Neural progenitor cell (in vitro differentiated cells): ENCODE measurements around the gene PDILT. TPM values are rescaled to one million over a fixed set of nuclear protein-coding genes. Genes with fewer than 3 reads are reported as not detected.

ENCODE experiments used
- DNase-seq: peaks from one replicate; pipeline ENCODE4 v3.0.0-alpha.2; 2016; ENCODE audit warnings: low spot score
- H2AFZ ChIP-seq: fragments of 200-600 bp; sonication (generic); replicated peaks from 2 replicates; pipeline ENCODE4 v1.6.1; 2016; ENCODE audit warnings: antibody characterized with exemption
- H3F3A ChIP-seq: fragments of 200-600 bp; sonication (generic); 2 replicates; pipeline ENCODE4 v1.6.1; 2016; ENCODE audit warnings: antibody characterized with exemption, low read depth
- H3K27ac ChIP-seq: fragments of 200-600 bp; sonication (generic); 2 replicates; pipeline ENCODE4 v1.5.1; 2016; ENCODE audit warnings: mild to moderate bottlenecking
- H3K27me3 ChIP-seq: fragments of 200-600 bp; sonication (generic); 2 replicates; pipeline ENCODE4 v1.6.1; 2016; ENCODE audit warnings: mild to moderate bottlenecking, moderate library complexity
- H3K36me3 ChIP-seq: fragments of 200-600 bp; sonication (generic); 2 replicates; pipeline ENCODE4 v1.5.1; 2016
- H3K4me1 ChIP-seq: fragments of 200-600 bp; sonication (generic); 2 replicates; pipeline ENCODE4 v1.6.1; 2016; ENCODE audit warnings: mixed run types
- H3K4me2 ChIP-seq: fragments of 200-600 bp; sonication (generic); 2 replicates; pipeline ENCODE4 v1.6.1; 2016
- H3K4me3 ChIP-seq: fragments of 200-600 bp; sonication (generic); 2 replicates; pipeline ENCODE4 v1.5.1; 2016
- H3K79me2 ChIP-seq: fragments of 200-600 bp; sonication (generic); 2 replicates; pipeline ENCODE4 v1.6.1; 2016; ENCODE audit warnings: low read depth
- H3K9ac ChIP-seq: fragments of 200-600 bp; sonication (generic); 2 replicates; pipeline ENCODE4 v1.6.1; 2016
- H3K9me3 ChIP-seq: fragments of 200-600 bp; sonication (generic); 2 replicates; pipeline ENCODE4 v1.5.1; 2016; ENCODE audit warnings: low read depth
- H4K20me1 ChIP-seq: fragments of 200-600 bp; sonication (generic); 2 replicates; pipeline ENCODE4 v1.6.1; 2016; ENCODE audit warnings: low read depth
- H3K27ac Mint-ChIP-seq: 3 replicates; pipeline ENCODE4 v1.8.0; 2021; ENCODE audit warnings: mixed read lengths
- H3K27me3 Mint-ChIP-seq: 2 replicates; pipeline ENCODE4 v1.8.0; 2022; ENCODE audit warnings: low read depth, mild to moderate bottlenecking, inconsistent platforms, moderate library complexity, mixed read lengths; ENCODE audit not compliant: insufficient read depth
- H3K36me3 Mint-ChIP-seq: 3 replicates; pipeline ENCODE4 v1.8.0; 2021; ENCODE audit warnings: mixed read lengths
- H3K4me1 Mint-ChIP-seq: 3 replicates; pipeline ENCODE4 v1.8.0; 2021; ENCODE audit warnings: mixed read lengths
- H3K4me3 Mint-ChIP-seq: 3 replicates; pipeline ENCODE4 v1.8.0; 2021; ENCODE audit warnings: mild to moderate bottlenecking, moderate library complexity, mixed read lengths
- H3K9me3 Mint-ChIP-seq: 3 replicates; pipeline ENCODE4 v1.8.0; 2020; ENCODE audit warnings: mixed read lengths
- CTCF ChIP-seq: fragments of 200-600 bp; sonication (generic); IDR thresholded peaks from 2 replicates; pipeline ENCODE4 v1.5.1; 2017; ENCODE audit warnings: antibody characterized with exemption, mild to moderate bottlenecking
- EZH2 ChIP-seq: fragments of 200-600 bp; sonication (generic); IDR thresholded peaks from 2 replicates; pipeline ENCODE4 v1.6.1; 2017; ENCODE audit warnings: antibody characterized with exemption, mild to moderate bottlenecking, moderate library complexity
- EZH2phosphoT487 ChIP-seq: fragments of 200-600 bp; sonication (generic); IDR thresholded peaks from 2 replicates; pipeline ENCODE4 v1.6.1; 2017; ENCODE audit warnings: antibody characterized with exemption
- total RNA-seq: library from RNA; depleted of rRNA; stranded (reverse); fragments of >200 nt; gene quantifications from 2 replicates; pipeline ENCODE4 v1.2.3, GENCODE V29; 2015; ENCODE audit warnings: low replicate concordance

Gene PDILT
- total RNA-seq, 1 donor from 2014 or later = not detected

GRCh38 chr16:20415541-20415940, 11.0 kb upstream of the PDILT start:
- no peaks in the 10 kb centered on the region for H4K20me1 ChIP-seq
- Mint-ChIP-seq H3K9me3 (no peaks in the 10 kb centered on the region), H3K27ac (no peak overlapping the region), H3K36me3 (no peaks in the 10 kb centered on the region), H3K4me1 (no peaks in the 10 kb centered on the region), H3K27me3 (no peaks in the 10 kb centered on the region), H3K4me3 (no peak overlapping the region)
- no peak overlapping the region for H3K4me3 ChIP-seq
- no peak overlapping the region for H3K4me2 ChIP-seq
- no peak overlapping the region for H3K9ac ChIP-seq
- H2AFZ ChIP-seq = no peak overlapping the region
- no peaks in the 10 kb centered on the region for H3F3A ChIP-seq
- no peaks in the 10 kb centered on the region for H3K4me1 ChIP-seq
- no peaks in the 10 kb centered on the region for H3K27me3 ChIP-seq
- no peak for TF ChIP-seq EZH2
- no peak for TF ChIP-seq EZH2phosphoT487
- no peak for TF ChIP-seq CTCF
- no peaks in the 10 kb centered on the region for H3K9me3 ChIP-seq
- H3K79me2 ChIP-seq = no peaks in the 10 kb centered on the region
- H3K36me3 ChIP-seq = no peaks in the 10 kb centered on the region
- no peak overlapping the region for H3K27ac ChIP-seq
- DNase-seq = no peak

GRCh38 chr16:20411055-20411454, 6.5 kb upstream of the PDILT start:
- Mint-ChIP-seq H3K4me1 (peaks cover 5% of the 10 kb centered on the region), H3K36me3 (no peaks in the 10 kb centered on the region), H3K4me3 (no peak overlapping the region), H3K9me3 (no peaks in the 10 kb centered on the region), H3K27me3 (no peaks in the 10 kb centered on the region), H3K27ac (no peak overlapping the region)
- H3K4me1 ChIP-seq = no peaks in the 10 kb centered on the region
- no peaks in the 10 kb centered on the region for H3K9me3 ChIP-seq
- no peak for TF ChIP-seq CTCF
- TF ChIP-seq EZH2 = no peak
- TF ChIP-seq EZH2phosphoT487 = no peak
- DNase-seq = no peak
- H3K4me2 ChIP-seq = no peak overlapping the region
- H3K27me3 ChIP-seq = no peaks in the 10 kb centered on the region
- H3K27ac ChIP-seq = no peak overlapping the region
- H3K79me2 ChIP-seq = no peaks in the 10 kb centered on the region
- no peak overlapping the region for H3K4me3 ChIP-seq
- no peak overlapping the region for H3K9ac ChIP-seq
- no peaks in the 10 kb centered on the region for H3K36me3 ChIP-seq
- no peaks in the 10 kb centered on the region for H4K20me1 ChIP-seq
- no peak overlapping the region for H2AFZ ChIP-seq
- no peaks in the 10 kb centered on the region for H3F3A ChIP-seq

GRCh38 chr16:20410121-20410723, 5.7 kb upstream of the PDILT start:
- H4K20me1 ChIP-seq = no peaks in the 10 kb centered on the region
- Mint-ChIP-seq H3K9me3 (no peaks in the 10 kb centered on the region), H3K27me3 (no peaks in the 10 kb centered on the region), H3K36me3 (no peaks in the 10 kb centered on the region), H3K4me1 (peaks cover 5% of the 10 kb centered on the region), H3K27ac (no peak overlapping the region), H3K4me3 (no peak overlapping the region)
- no peak overlapping the region for H2AFZ ChIP-seq
- no peak overlapping the region for H3K27ac ChIP-seq
- H3K27me3 ChIP-seq = no peaks in the 10 kb centered on the region
- TF ChIP-seq EZH2 = no peak
- TF ChIP-seq CTCF = no peak
- TF ChIP-seq EZH2phosphoT487 = no peak
- no peaks in the 10 kb centered on the region for H3K4me1 ChIP-seq
- H3K36me3 ChIP-seq = no peaks in the 10 kb centered on the region
- H3K4me2 ChIP-seq = no peak overlapping the region
- no peaks in the 10 kb centered on the region for H3F3A ChIP-seq
- H3K9ac ChIP-seq = no peak overlapping the region
- DNase-seq = no peak
- no peak overlapping the region for H3K4me3 ChIP-seq
- no peaks in the 10 kb centered on the region for H3K79me2 ChIP-seq
- H3K9me3 ChIP-seq = no peaks in the 10 kb centered on the region
